Stimulated activated CD8-positive, alpha-beta memory T cell treated with anti-CD3 and anti-CD28 coated beads, Interleukin-4, amount 100 ng/mL, for 24 hours (primary cell): Measurements from ENCODE around the gene ADCY2.
"Not testable (repeated sequence)": the region's sequence is repeated elsewhere in the genome, so short reads cannot be mapped to it uniquely, and the experiment has no call there.

Experiments used
- DNase-seq: peaks from one replicate; pipeline ENCODE4 v3.0.0-alpha.2; 2020; ENCODE audit warnings: low read depth

The ADCY2 gene

GRCh38 chr5:7395432-7395946 is 449 bp upstream of the ADCY2 start:
- DNase-seq: no peak

- DNase-seq: no peak
Measured at GRCh38 chr5:7396713-7397454, 946 bp downstream of the ADCY2 start.

GRCh38 chr5:7397937-7398336 is 2.0 kb downstream of the ADCY2 start:
- no peak for DNase-seq

DNA sequence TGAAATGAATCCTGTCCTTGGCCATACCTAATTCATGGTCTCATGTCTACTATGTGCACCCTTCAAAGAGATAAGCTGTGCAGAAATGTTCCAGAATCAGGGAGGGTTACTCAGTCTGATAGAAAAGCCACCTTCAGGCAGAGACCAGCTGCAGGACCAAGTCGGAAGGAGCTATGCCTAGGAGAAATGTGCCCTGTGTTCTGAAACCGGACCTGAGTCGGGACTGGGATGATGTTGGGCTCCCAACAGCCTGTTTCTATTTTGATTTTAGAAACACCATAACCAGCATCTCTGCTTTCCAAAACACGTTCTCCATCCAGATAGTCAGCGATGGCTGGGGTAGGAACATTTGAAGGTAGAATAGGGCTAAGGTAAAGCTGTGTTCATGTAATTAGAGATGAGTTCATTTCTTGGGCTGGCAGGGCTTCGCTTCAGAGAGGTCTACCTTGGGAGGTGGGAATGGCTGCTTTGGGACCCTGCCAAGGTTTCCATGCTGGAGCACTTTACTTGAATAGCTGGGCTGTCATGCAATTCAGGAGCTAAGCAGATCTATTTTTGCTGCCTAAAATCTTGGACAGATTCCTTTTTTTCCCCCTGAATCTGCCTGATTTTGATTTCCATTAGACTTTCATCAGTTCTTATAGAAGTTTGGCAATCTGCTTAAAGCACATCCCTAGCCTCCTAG is 2.8 kb downstream of the ADCY2 start:
- no peak for DNase-seq

DNA sequence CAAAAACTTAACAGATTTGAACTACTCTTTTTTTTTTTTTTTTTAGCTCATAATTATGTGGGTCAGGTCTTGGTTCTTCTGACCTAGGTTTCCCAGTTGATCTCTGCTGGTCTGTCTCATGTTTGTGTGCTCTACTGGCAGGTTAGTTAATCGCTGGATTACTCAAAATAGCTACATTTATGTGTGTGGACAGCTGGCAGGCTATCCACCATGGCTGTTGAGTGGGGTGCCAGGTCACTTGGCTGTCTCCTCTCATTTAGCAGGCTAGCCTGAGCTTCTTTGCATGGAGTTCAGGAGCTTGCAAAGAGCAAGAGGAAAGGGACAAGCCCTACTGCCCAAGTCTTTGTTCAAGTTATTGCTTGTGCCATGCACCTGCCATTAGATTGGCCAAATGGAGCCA is 9.3 kb downstream of the ADCY2 start:
- no peak for DNase-seq

GRCh38 chr5:7410936-7411511 is 15.1 kb downstream of the ADCY2 start:
- no peak for DNase-seq

DNA sequence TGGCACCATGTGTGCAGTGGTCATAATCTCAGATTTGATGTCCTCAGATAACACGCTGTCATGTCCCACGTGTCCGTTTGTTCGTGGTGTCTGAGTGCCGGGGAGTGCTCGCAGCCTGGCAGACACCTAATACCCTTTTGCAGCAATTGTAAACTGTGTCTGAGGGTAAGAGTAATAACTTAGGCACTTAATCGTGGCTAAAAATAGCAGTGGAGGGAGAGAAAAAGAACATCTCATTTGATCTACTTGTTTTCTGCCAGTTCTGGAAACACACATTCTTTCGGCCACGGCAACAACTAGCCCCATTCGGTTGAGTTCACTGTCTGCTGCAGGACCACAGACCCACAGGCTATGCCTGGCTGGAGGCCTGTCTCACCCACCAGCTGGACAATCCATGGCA is 16.5 kb downstream of the ADCY2 start:
- DNase-seq: no peak

- DNase-seq: no peak
Measured at GRCh38 chr5:7415123-7415522, 19.2 kb downstream of the ADCY2 start.

DNA sequence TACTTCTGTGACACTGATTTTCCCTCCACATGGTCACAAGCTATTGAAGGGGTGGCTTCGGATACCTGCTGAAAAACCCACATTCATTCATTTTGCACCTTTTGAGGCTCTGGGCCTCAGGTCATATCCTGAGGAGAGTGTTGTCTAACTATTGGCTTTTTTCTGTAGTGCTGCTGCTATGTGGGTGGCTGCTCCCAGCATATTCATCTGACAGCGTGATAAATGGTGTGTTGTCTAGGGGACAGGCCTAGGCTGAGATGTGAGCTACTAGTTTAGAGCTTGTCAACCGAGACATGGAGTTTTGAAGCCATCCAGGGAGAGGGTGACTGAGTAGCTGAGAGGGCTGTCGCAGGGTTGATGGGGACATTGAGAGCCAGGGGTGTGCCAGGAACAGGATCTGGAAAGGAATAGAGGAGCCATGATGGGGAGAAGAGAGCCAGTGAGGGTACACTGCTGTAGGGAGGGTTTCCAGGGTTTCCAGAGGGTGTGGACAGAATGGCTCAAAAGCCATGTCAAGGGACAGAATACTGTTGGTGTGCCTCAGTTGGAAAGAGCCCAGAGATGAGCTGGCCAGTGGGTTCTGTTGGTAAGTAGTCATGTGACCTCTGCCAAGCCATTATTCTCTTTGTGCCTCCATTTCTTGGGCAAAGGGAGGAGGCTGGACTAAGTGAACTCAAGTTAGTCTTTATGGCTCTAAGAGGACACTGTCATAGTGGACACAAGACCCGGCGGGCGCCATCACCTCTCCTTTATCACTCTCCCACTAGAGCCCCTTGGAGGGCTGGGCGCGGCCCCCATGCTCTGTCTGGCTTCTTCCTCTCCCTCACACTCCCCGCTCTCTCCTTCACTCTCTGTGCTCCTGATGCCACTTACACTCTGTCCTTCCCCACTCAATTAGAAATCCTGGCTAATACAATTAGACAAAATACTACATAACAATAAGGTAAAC is 19.9 kb downstream of the ADCY2 start:
- DNase-seq: no peak

GRCh38 chr5:7418276-7418675 is 22.3 kb downstream of the ADCY2 start:
- no peak for DNase-seq

- DNase-seq: no peak
Measured at GRCh38 chr5:7419367-7419766, 23.4 kb downstream of the ADCY2 start.

DNA sequence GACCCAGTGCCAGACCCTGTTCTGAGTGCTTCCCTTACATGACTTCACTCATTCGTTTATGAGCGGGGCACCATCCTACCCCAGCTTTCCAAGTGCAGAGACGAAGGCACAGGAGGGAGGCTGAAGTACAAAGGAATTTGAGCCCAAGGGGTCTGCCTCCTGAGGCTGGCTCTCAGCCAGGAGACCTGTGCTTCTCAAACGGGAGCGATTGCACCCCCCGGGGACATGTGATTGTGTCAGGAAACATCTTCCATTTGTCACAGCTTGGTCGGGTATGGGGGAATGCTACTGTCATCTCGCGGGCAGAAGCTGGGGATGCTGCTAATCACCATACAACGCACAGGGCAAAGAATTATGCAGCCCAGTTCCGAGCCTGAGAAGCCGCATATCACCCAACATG is 23.9 kb downstream of the ADCY2 start:
- no peak for DNase-seq

GRCh38 chr5:7420510-7421280 is 24.8 kb downstream of the ADCY2 start:
- DNase-seq: no peak

- DNase-seq: no peak
Measured at GRCh38 chr5:7422316-7423106, 26.6 kb downstream of the ADCY2 start.

GRCh38 chr5:7423231-7423630 is 27.3 kb downstream of the ADCY2 start:
- DNase-seq: not testable (repeated sequence)

- DNase-seq: no peak
Measured at GRCh38 chr5:7425830-7426229, 29.9 kb downstream of the ADCY2 start.

DNA sequence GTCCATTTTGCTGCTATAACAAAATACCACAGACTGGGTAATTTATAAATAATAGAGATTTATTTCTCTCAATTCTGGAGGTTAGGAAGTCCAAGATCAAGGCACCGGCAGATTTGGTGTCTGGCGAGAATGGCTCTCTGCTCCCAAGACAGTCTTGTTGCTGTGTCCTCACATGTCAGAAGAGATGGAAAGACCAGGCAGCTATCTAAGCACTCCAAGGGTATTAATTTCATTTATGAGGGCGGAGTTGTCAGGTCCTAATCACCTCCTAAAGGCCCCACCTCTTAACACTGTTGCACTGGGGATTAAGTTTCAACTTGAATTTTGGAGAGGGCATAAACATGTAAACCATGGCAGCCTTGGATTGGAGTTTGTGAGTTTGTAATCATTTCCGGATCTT is 30.3 kb downstream of the ADCY2 start:
- DNase-seq: no peak

DNA sequence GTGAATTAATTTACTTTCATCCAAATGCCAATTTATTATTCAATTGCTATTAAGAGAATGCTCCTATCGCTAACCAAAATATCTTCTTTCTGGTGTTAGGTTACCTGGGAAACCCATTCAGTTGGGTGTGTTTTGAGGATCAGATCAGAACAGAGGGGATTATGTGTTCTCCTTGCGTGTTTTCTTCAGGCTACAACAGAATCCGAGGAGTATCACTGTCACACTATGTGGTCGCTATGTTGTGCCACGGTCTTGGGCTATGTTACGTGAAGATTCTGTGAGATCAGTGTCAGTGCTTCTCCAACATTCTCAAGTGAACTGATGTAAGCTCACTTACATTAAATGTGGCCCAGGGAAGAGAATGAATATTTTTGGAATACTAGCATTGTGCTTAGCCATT is 39.0 kb downstream of the ADCY2 start:
- DNase-seq: no peak

DNA sequence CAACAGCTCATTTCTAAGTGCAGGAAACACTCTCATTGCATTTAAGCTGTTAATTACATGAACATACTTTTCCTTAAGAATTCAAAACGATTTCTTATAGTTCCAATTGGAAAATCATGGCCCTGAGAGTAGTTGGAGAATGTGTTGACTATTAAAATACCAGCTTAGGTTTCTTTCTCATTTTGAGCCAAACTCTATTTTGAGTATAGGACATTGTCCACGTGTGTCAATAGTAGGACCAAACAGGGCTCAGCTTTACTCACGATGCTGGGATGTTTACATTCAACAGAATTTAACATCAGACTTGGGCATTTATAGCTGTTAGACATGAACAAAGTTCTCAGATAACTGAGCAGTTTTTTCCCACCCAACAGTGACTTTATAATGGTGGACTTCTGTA is 39.6 kb downstream of the ADCY2 start:
- DNase-seq: no peak

DNA sequence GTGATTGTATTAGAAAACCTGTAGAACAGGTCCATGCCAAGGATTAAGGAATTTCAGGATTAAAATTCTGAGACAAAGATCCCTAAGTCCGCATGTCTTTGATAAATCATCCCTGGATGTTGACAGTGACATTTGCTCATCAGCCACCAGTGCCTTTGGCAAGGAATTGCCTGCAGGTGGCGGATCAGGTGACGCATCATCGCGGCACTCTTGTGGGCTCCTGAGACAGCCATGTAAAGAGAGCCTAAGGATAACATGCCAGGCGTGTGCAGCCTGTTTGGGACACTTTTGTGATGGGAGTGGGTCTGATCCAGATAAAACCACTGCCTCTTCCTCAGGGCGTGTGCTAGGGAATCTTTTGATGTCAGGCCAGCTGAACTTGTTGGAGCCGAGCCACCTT is 40.6 kb downstream of the ADCY2 start:
- no peak for DNase-seq

GRCh38 chr5:7437836-7438235 is 41.9 kb downstream of the ADCY2 start:
- DNase-seq: no peak
